Large intestine (tissue), 3 donors: ENCODE measurements around the gene NIPAL3. TPM values are rescaled to one million over a fixed set of nuclear protein-coding genes. Genes with fewer than 3 reads are reported as not detected.
"Not testable (repeated sequence)": the region's sequence is repeated elsewhere in the genome, so short reads cannot be mapped to it uniquely, and the experiment has no call there.

ENCODE experiments used
- DNase-seq, 2 donors: peaks; one replicate each; pipeline versions ENCODE4 v3.0.0 to v3.0.0-alpha.2; 2013
- H3K27ac ChIP-seq: one replicate; pipeline ENCODE4 v1.5.1; 2013; ENCODE audit warnings: low read length
- H3K27me3 ChIP-seq: 2 replicates; pipeline ENCODE4 v1.6.1; 2013; ENCODE audit warnings: low read length; ENCODE audit not compliant: control insufficient read depth, insufficient read depth
- H3K36me3 ChIP-seq: 2 replicates; pipeline ENCODE4 v1.6.1; 2013; ENCODE audit warnings: low read length; ENCODE audit not compliant: control insufficient read depth, insufficient read depth
- H3K4me1 ChIP-seq: one replicate; pipeline ENCODE4 v1.6.1; 2013; ENCODE audit warnings: low read length; ENCODE audit not compliant: control insufficient read depth, insufficient read depth
- H3K4me3 ChIP-seq: one replicate; pipeline ENCODE4 v1.5.1; 2013; ENCODE audit warnings: low read length
- H3K9me3 ChIP-seq: one replicate; pipeline ENCODE4 v1.6.1; 2013; ENCODE audit warnings: mild to moderate bottlenecking, low read depth, low read length, moderate library complexity; ENCODE audit not compliant: control insufficient read depth
- WGBS: methylation state at CpG from one replicate; pipeline ENCODE4 v1.1.5; 2013; ENCODE audit warnings: low lambda C conversion rate; ENCODE audit not compliant: insufficient coverage; 5-methylcytosine and 5-hydroxymethylcytosine counted together
- polyA plus RNA-seq: library from polyadenylated mRNA; unstranded; fragments of 120-200 nt; gene quantifications from one replicate; pipeline ENCODE4 v1.2.1, GENCODE V29; 2013

Gene NIPAL3
- polyA plus RNA-seq, 1 donor, result 16.0 TPM

DNA sequence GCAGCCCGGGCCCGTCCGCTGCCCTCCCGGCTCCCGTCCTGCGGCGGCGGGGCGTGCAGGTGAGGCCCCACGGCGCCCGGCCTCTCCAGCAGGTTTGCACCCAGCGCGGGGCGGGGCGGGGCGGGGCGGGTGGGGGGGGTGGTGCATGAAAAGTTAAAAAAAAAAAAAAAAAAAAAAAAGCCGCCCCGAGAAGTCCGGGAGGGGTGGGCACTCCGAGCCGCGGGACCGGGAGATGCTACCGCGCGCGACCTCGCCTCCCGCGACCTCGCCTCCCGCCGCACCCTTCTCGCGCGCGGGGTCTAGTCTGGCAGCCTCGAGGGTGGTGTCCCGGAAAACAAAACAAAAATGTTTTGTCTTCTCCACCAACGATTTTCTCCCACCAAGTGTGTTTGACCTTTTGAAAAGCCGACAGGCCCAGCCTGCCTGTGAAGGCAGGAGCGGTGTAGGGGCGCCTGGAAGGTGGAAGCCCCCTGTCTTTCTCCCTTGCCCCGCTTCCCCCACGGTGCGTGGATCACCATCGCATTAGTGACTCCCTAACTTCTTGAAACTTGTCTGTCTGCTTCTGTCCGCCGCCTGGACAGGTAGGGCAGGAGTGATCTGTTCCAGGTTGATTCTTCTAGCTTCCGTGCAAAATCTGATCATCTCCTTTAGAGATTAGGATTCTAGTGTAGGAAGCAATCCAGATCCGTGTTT lies 87.6 kb downstream of the NIPAL3 start:
- H3K9me3 ChIP-seq, result no peaks in the 10 kb centered on the region
- no peaks in the 10 kb centered on the region for H3K36me3 ChIP-seq
- peak overlapping the region; percentile 54 for H3K27ac ChIP-seq
- WGBS, result 20% methylated on average over 2 of the region's 53 CpGs
- H3K4me1 ChIP-seq, result peaks cover 14% of the 10 kb centered on the region
- peak overlapping the region; percentile 67 for H3K4me3 ChIP-seq
- DNase-seq, result peak; percentile 5 to 64
- H3K27me3 ChIP-seq, result peaks cover 4% of the 10 kb centered on the region

- H3K4me1 ChIP-seq, result peaks cover 14% of the 10 kb centered on the region
- peak overlapping the region; percentile 67 for H3K4me3 ChIP-seq
- H3K9me3 ChIP-seq, result no peaks in the 10 kb centered on the region
- H3K36me3 ChIP-seq, result no peaks in the 10 kb centered on the region
- DNase-seq, result peak in 1 of 2 donors; percentile 17
- H3K27me3 ChIP-seq, result peaks cover 4% of the 10 kb centered on the region
- H3K27ac ChIP-seq, result no peak overlapping the region
- no CpG with 5 or more reads among the region's 7 CpGs for WGBS
Measured at GRCh38 chr1:24503870-24504523, 88.4 kb downstream of the NIPAL3 start.

DNA sequence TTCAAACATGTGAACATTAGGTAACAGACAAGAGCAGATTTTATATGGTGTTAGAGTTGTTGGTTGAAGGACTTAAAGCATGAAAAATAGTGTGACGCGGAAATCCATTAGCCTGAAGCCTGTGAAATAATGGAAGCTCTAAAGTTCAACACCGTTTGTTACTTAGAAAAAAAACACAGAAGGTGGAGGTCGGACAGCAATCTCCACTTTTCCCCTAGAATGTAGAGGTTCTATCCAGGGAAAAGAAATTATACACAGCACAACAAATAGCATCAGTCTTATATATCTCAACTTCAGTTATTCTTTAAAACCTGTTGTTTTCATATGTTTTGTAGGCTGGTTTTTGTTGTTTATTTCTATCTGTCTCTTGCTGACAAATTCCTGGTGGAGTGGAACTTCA lies 89.0 kb downstream of the NIPAL3 start:
- Histone ChIP-seq H3K27ac (no peak overlapping the region), H3K9me3 (no peaks in the 10 kb centered on the region), H3K4me1 (peaks cover 14% of the 10 kb centered on the region), H3K36me3 (no peaks in the 10 kb centered on the region), H3K27me3 (peaks cover 4% of the 10 kb centered on the region), H3K4me3 (no peak overlapping the region)
- peak in 1 of 2 donors; percentile 14 for DNase-seq
- 71% methylated on average over 4 of the region's 4 CpGs for WGBS

GRCh38 chr1:24505816-24506215 lies 90.2 kb downstream of the NIPAL3 start:
- WGBS, result no CpG with 5 or more reads among the region's 4 CpGs

DNA sequence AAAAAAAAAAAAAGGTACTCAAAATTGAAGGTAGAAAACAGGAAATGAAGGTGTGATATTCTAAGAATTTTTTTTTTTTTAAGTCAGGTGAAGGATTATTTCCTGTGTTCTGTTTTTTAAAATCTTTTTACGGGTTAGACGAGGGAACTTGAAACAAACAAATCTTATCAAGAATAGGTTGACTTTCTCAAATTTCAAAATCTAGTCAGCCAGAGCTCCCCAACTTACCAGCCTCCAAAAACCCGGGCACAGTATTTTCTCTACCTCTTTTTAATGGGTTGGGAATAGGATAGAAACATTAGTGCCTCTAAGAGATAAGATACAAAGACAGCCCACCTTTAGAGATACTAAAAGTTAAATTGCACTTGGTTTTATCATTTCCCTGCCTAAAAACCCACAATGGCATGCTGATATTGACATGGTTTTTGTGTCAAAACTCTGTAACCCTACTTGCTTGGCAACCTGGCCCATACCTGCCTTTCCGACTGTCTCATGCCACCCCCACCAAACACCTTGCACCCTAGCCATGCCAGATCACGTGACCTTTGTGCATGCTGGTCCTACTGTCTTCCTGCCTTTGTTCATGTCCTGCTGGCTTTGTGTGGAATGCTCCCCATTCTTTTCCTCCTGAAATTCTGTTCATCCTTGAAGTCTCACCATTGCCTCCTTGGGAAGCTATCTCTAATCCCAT lies 91.2 kb downstream of the NIPAL3 start:
- DNase-seq, result peak in 1 of 2 donors; percentile 6
- Histone ChIP-seq H3K4me3 (no peak overlapping the region), H3K27me3 (peaks cover 4% of the 10 kb centered on the region), H3K4me1 (peaks cover 6% of the 10 kb centered on the region), H3K36me3 (no peaks in the 10 kb centered on the region), H3K27ac (peak overlapping the region; percentile 4), H3K9me3 (no peaks in the 10 kb centered on the region)
- 35% methylated on average over 2 of the region's 5 CpGs for WGBS

More at GRCh38 chr1:24505816-24506215, 90.2 kb downstream of the NIPAL3 start:
- no peaks in the 10 kb centered on the region for H3K36me3 ChIP-seq
- no peak overlapping the region for H3K4me3 ChIP-seq
- peaks cover 4% of the 10 kb centered on the region for H3K27me3 ChIP-seq
- H3K27ac ChIP-seq, result no peak overlapping the region
- peaks cover 14% of the 10 kb centered on the region for H3K4me1 ChIP-seq
- no peaks in the 10 kb centered on the region for H3K9me3 ChIP-seq
- no peak for DNase-seq

- WGBS, result no CpG with 5 or more reads among the region's 5 CpGs
- H3K27me3 ChIP-seq, result peaks cover 4% of the 10 kb centered on the region
- no peaks in the 10 kb centered on the region for H3K9me3 ChIP-seq
- H3K36me3 ChIP-seq, result no peaks in the 10 kb centered on the region
- peak overlapping the region; percentile 4 for H3K27ac ChIP-seq
- DNase-seq, result peak; percentile 45 to 79
- H3K4me3 ChIP-seq, result no peak overlapping the region
- H3K4me1 ChIP-seq, result peaks cover 6% of the 10 kb centered on the region
Measured at GRCh38 chr1:24507405-24507804, 91.8 kb downstream of the NIPAL3 start.

DNA sequence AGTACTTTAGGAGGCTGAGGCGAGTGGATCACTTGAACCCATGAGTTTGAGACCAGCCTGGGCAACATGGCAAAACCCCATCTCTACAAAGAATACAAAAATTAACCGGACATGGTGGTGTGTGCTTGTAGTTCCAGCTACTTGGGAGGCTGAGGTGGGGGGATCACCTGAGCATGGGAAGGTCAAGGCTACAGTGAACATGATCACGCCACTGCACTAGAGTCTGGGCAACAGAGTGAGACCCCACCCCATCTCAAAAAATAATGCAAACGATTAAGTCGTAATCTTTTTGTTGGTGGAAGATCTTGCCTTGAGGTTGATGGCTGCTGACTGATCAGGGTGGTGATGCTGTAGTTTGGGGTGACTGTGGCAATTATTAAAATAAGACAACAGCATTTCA lies 93.3 kb downstream of the NIPAL3 start:
- DNase-seq, result no peak
- no CpG with 5 or more reads among the region's 5 CpGs for WGBS
- no peaks in the 10 kb centered on the region for H3K9me3 ChIP-seq
- no peaks in the 10 kb centered on the region for H3K36me3 ChIP-seq
- H3K4me3 ChIP-seq, result no peak overlapping the region
- no peaks in the 10 kb centered on the region for H3K27me3 ChIP-seq
- no peak overlapping the region for H3K27ac ChIP-seq
- H3K4me1 ChIP-seq, result peaks cover 6% of the 10 kb centered on the region

DNA sequence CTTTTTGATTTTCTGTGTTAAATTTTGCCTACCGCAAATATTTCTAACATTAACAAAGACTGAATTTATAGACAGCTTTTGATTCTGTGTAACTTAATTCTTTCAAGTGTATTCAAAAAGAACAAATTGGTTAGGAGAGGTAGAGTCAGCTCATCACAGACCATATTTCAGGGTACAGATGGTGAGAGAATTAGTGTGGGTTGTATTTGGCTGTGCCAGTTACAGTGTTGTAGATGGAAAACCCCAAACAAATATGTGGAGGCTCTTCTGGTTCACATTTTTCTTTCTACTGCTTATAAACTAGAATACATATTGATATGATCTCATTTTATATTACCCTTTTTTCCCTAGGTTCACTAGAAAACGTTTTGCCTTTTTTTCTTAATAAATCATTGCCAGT lies 98.1 kb downstream of the NIPAL3 start:
- Histone ChIP-seq H3K36me3 (no peaks in the 10 kb centered on the region), H3K9me3 (no peaks in the 10 kb centered on the region), H3K27me3 (no peaks in the 10 kb centered on the region), H3K4me1 (no peaks in the 10 kb centered on the region), H3K4me3 (no peak overlapping the region), H3K27ac (no peak overlapping the region)
- WGBS, result 38% methylated on average over 1 of the region's 2 CpGs
- no peak for DNase-seq

GRCh38 chr1:24514946-24515345 lies 99.3 kb downstream of the NIPAL3 start:
- H3K4me3 ChIP-seq, result no peak overlapping the region
- no peaks in the 10 kb centered on the region for H3K36me3 ChIP-seq
- H3K4me1 ChIP-seq, result no peaks in the 10 kb centered on the region
- no peak for DNase-seq
- H3K9me3 ChIP-seq, result no peaks in the 10 kb centered on the region
- no peak overlapping the region for H3K27ac ChIP-seq
- no CpG with 5 or more reads among the region's 5 CpGs for WGBS
- H3K27me3 ChIP-seq, result no peaks in the 10 kb centered on the region

DNA sequence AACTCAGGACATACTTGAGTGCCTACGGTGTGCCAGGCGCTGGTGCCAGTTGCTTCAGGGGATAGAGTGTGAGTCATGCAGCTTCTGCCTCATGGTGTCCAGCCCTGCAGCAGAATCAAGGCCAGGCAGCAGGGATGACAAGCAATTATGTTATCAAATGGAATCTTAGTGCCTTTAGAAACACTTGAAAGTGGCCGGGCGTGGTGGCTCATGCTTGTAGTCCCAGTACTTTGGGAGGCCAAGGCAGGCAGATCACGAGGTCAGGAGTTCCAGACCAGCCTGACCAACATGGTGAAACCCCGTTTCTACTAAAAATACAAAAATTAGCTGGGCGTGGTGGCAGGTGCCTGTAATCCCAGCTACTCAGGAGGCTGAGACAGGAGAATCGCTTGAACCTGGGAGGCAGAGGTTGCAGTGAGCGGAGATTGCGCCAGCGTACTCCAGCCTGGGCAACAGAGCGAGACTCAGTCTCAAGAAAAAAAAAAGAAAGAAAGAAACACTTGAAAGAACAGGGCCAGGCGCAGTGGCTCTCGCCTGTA lies 100.1 kb downstream of the NIPAL3 start:
- 100% methylated on average over 5 of the region's 14 CpGs for WGBS
- not testable (repeated sequence) for H3K4me1 ChIP-seq, H3K9me3 ChIP-seq, H3K27me3 ChIP-seq, H3K36me3 ChIP-seq, H3K4me3 ChIP-seq, H3K27ac ChIP-seq, DNase-seq
